GM18907 (cell line): ENCODE measurements around the gene LTA.
"Not testable (repeated sequence)": the region's sequence is repeated elsewhere in the genome, so short reads cannot be mapped to it uniquely, and the experiment has no call there.

ENCODE experiments used
- ATAC-seq: cut with Tn5 transposase; IDR thresholded peaks from one replicate; pipeline ENCODE4 v1.9.1; 2021; ENCODE audit warnings: mild to moderate bottlenecking, moderate library complexity; ENCODE audit not compliant: unreplicated experiment

The LTA gene

DNA sequence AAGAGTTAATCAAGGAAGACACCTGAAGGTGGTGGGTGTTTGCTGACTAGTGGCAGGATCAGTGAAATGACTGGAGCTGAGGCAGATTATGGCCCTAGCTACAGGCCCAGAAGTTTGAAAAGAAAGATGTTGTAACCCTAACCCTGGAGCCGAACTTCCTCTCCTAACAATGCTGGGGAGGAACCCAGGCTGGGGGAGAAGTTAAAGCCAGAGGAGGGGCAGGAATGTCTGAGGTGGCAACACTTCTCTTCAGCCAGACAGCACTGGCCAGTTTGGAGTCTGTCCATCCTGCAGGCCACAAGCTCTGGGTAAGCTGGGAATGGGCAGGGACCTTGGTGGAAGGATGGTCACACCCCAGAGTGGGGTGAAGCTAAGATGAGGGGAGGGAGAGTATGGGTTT is 13.9 kb downstream of the LTA start, which contains the start of gene LST1:
Gene LST1, plus strand, starts transcription at position 270 of the 400 bp plus-strand sequence. CDS start 1,023 bp downstream, outside the sequence.
- no peak for ATAC-seq

DNA sequence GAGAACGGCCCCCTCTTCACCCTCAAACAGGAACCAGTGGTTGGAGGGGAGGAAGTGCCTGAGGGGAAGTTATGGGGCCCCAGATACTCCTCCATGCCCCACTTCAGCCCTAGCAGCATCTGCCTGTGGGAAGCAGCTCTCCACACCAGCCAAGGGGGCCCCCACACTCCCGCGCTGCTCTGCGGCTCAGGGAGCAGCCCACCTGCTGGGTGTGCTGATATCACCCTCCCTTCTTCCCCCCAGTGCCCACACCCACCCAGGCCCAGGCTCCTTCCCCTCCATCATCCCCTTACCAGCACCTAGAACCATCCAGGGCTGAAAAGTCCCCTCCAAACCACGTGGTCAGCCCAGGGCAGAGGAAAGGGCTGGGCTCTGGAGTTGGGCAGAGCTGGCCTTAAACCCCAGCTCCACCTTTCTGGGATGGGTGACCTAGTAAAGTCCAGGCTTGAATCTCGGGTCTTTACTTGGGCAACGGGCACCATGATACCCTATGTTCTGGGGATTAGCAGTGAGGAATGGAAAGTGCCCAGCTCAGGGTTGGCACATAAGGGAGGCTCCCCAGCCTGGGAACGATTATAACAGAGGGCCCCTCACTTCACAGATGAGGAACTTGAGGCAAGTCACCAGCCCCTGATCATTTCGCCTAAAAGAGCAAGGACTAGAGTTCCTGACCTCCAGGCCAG is 14.7 kb downstream of the LTA start:
- no peak for ATAC-seq

DNA sequence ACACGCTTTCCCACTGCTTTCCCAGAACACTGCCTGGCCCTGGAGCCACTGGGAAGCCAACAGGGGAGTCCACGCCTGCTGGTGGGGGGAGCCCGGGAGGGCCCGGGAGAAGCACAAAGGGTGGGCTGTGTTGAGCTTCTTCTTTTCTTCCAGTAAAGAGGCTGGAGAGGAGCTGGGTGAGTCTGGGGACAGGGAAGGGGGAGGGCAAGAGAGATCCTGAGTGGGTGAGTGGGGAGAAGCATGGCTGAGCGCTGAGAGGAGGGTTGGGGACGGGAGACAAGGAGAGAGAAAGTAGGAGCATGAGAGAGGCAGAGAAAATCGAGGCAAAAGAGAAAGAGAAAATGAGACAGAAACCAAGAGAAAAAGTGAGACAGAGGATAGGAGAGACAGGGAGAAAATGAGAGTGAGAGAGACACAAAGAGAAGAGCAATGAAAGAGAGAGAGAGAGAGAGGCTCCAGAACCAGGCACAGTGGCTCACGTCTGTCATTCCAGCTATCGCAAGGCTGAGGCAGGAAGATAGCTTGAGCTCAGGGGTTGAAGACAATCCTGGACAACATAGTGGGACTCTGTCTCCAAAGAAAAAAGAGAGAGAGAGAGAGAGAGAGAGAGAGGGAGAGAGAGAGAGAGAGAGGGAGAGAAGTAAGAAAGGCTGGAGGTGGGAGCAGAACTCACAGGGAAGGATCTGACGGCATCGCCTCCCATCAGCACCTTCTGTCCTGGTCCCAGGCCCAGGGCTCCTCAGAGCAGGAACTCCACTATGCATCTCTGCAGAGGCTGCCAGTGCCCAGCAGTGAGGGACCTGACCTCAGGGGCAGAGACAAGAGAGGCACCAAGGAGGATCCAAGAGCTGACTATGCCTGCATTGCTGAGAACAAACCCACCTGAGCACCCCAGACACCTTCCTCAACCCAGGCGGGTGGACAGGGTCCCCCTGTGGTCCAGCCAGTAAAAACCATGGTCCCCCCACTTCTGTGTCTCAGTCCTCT is 16.0 kb downstream of the LTA start:
- ATAC-seq, result no peak

DNA sequence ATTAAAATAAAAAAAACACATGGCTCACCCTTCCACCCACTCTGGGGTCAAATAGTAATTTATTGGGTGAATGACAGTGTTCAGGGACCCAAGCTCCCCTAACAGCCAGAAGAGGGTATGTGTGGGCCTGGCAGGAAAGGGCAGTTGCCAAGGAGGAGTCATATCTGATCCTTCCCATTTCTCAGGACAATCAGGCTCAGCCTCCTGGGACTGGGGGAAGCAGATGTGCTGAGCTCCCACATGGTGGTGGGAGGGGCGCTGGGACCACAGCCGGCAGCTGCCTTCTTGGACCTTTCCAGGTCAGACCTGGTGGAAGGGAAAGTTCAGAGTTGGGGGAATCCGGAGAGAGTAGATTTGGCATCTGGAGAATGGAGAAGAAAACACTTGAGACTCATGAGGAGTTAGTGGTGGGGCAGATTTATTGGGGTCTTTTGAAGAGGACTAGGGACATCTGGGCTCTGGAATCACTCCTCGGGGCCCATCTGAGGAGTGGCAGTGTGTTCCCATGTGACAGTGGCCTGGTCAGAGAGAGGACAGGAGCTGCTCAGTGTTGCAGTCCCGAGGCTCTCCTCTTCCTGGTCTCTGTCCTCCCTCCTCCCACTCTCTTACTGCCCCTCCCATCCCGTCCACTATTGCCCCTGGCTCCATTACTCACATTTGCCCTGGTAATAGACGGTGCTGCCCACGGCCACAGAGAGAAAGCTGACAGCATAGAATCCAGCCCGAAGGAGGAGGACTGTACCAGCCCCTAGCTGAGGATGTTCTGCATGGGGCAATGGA is 17.0 kb downstream of the LTA start:
- ATAC-seq, result no peak

DNA sequence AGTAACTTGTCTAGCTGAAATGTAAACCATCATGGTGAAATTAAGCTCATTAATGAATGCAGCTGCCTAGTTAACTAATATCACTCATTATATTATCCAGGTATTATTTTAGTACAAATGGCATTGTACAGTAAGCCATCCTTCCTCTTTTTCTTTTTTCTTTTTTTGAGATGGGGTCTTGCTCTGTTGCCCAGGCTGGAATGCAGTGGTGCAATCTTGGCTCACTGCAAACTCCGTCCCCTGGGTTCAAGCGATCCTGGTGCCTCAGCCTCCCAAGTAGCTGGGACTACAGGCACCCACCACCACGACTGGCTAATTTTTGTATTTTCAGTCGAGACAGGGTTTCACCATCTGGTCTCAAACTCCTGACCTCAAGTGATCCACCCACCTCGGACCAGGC is 18.6 kb downstream of the LTA start:
- not testable (repeated sequence) for ATAC-seq

DNA sequence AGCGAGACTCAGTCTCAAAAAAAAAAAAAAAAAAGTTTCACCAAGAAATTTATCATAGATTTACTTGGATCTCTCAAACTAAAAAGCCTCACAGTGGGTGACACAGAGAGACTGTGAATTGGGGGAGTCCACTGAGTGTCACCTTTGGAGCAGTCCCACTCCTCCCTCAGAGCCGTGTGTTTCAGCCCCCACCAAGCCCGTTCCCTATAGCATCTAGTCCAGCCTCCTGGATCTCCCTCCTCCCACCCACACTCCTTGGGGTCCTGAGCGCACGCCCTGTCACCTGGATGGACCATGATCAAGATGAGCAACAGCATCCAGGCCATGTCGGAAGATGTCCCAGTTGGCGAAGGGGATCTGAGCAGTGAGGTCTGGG is 20.3 kb downstream of the LTA start:
- ATAC-seq, result no peak

DNA sequence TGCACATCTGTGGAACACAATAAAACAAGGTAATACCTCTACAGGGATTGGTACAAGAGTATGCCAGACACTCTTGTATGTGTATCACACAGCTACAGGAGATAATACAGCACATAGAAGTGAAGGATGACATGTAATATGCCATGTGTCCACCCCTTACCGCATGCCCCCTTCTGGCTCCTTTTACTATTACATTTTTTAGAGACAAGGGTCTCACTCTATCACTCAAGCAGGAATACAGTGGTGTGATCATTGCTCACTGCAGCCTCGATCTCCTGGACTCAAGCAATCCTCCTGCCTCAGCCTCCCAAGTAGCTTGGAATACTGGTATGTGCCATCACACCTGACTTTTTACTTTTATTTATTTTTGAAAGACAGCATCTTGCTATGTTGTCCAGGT is 24.9 kb downstream of the LTA start:
- ATAC-seq, result no peak

DNA sequence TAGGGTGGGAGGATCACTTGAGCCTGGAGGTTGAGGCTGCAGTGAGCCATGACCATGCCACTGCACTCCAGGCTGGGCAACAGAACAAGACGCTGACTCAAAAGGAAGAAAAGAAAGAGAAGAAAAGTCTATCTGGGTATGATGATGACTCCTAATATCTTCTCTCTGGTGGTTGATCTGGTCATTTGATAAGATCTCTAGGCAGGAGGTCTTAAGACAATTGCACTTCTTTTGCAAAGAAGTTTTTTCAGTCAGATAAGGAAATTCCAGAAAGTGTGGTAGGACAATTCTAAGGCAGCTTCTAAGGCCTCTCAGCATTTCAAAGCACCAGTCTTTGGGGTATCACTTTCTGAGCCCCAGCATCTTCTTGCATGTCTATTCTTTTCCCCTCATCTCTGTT is 35.2 kb downstream of the LTA start:
- no peak for ATAC-seq

DNA sequence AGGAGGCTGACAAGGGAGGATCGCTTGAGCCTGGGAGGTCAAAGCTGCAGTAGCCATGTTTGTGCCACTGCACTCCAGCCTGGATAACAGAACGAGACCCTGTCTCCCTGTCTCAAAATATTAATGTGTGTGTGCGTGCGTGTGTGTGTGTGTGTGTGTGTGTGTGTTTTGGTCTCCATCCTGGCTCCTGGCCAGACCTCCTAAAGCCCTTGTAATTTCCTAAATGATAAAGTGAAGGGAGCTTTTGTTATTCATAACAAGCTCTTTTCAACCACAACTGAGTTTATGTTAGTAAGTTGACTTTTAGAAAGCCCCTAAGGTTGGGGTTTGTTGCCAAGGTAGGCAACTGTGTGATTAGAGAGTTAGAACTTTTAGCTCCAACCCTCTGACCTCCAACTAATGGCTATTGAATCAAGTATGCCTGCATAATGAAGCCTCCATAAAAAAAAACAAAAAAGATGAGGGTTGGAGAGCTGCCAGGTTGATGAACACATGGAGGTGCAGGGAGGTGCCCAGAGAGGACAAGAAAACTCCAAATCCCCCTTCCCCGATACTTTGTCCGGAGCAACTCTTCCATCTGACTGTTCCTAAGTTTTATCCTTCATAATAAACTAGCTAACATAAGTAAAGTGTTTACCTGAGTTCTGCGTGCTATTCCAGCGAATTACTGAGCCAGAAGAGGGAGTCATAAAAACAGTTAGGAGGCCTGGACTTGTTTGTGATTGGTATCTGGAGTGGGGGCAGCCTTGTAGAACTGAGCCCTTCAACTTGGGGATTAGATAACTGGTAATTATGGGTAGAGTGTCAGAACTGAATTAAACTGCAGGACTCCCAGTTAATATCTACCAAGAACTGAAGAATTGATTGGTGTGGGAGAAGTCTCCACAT is 37.7 kb downstream of the LTA start:
- no peak for ATAC-seq

DNA sequence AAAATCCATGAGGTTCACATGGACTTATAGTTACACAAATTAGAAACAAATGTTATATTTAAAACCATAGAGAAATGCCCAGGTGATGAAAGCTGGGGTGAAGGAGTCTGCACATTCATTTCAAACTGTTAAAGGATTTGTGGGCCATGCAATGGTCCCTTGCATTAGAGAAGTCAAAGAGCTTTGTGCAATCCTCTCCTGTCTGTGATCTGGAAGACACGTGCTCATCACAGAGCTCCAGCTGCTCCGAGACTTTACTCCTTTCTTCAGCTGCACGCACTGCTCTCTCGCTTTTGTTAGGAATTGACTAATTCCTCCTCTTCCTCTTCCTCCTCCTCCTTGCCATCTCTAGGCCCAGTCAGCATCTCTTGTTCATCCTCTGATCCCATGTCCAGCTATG is 38.9 kb downstream of the LTA start:
- no peak for ATAC-seq

DNA sequence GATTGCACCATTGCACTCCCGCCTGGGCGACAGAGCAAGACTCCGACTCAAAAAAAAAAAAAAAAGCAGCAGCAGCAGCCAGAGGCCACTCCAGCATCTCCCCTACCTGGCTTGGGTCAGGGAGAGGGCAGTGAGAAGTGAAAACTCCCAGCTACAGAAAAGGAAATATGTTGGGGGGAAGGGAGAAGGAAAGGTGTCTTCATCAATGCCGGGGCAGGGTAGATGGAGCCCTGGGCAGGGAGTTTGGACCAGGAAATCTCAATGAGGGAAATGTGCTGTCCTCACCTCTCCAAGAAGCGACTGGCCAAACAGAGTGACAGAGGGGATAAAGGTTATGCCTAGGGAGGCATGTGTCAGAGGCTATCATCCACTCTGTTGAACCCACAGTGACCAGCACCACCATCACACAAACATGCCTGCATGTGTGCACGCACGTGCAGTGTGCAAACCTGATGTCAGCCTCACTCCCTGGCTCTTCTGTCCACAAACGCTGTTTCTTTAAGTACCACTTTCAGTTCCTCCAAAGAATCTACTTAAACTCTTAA is 42.1 kb downstream of the LTA start:
- no peak for ATAC-seq

DNA sequence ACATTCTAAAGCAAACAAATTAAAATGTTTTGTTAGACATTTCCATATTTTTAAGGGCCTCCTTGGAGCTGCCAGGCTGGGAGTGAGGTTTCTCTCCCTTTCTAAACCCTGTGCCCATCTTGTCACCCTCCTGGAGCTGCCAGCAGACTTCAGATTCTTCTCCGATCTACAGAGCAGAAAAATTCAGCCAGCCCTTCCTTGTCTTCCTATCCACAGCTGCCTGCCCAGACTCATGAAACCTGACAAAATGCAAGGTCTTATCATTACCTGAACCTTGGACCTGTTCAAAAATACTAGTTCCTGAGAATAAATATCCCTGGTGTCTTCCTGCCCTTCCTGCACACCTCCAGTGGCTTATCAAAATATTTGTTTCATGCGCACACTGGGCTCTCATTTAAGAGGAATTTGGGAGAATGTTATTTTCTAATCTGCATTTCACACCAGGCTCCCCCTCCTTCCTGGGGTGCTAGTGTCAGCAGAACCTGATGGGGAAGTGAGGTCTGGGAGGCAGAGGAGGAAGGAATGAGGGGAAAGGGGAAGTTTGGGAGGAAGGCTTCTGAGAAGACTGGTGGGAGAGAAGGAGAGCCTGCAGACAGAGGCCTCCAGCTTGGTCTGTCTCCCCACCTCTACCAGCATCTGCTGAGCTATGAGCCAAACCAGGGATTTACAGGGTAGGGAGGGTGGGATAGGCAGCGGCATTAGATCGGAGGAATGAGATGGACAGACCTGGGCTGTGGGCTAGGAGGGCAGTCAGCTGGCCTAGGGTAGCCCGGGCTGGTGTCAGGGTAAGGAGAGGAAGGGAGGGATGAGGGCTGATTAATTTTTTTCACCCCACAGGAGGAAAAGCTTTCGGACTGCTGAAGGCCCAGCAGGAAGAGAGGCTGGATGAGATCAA is 42.8 kb downstream of the LTA start, which contains the start of gene AIF1:
Gene AIF1, plus strand, starts transcription at position 551 of the 895 bp plus-strand sequence. Its CDS starts 96 bp downstream, at position 647.
- ATAC-seq, result no peak

DNA sequence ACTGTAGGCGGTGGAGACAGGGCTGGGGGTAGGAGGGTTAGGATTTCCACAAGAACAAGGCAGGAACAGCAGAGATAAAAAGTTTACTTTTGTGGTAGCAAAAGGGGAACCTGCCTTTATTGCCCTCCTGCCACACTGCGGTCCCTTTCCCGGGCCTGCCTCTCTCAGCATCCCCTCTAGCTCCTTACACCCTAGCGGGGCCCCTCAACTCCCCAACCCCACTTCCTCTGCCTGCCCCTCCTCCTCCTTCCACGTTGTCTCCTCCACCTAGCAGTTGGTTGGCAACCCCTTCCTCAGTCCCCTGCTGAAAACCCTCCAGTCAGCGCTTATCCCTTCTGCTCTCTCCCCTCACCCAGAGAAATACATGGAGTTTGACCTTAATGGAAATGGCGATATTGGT is 43.7 kb downstream of the LTA start:
- ATAC-seq, result no peak

DNA sequence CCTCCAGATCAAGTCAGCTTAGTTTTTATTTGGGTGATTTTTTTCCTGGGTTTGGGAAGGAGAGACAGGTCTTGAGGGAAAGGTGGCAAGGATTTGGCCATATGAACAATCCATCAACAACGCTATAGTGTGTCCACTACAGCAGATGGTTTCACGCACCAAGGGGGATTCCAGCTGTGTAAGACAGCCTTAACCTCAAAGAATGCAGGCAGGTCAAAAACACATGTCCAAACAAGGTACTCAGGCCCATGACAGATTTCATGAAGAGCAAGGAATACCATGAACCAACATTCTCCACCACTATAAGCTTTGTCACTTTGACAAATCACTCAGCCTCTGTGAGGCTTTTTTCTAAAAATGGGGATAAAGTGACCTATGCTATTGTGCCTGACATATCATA is 44.9 kb downstream of the LTA start:
- no peak for ATAC-seq

DNA sequence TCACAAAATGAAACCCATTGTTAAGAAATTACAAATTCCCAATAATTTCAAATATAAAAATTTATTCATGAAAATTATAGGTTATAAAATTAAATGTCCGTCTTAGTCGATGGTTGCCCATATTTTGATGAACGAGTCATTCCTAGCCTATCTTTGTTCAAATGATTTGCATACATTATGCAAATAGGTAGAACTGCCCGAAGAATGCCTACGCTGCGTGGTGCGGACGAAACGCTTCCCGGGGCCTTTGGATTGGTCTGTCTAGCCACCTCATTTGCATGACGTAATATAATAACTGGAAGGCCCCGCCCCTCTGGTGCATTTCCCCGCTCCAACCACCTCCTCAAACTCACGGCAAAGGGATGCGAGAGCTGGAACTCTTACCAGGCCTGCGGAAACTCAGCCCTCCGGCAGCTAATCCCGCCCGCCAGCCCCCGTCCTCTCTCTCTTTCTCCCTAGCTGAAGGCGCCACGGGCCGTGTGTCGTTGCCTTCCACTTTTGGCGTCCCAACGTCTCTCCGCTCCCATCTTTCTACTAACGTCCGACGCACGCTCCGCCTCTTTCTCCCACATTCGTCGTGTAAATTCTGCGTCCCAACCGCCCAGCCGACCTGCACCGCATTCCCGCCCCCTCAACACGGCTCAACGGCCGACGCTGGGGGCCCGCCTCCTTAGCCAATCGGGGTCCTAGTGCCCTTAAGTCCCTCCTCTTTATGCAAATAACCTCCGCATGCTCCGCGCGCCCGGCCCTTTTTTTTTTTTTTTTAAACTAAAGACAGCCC is 47.9 kb downstream of the LTA start:
- peak; percentile 83 for ATAC-seq

DNA sequence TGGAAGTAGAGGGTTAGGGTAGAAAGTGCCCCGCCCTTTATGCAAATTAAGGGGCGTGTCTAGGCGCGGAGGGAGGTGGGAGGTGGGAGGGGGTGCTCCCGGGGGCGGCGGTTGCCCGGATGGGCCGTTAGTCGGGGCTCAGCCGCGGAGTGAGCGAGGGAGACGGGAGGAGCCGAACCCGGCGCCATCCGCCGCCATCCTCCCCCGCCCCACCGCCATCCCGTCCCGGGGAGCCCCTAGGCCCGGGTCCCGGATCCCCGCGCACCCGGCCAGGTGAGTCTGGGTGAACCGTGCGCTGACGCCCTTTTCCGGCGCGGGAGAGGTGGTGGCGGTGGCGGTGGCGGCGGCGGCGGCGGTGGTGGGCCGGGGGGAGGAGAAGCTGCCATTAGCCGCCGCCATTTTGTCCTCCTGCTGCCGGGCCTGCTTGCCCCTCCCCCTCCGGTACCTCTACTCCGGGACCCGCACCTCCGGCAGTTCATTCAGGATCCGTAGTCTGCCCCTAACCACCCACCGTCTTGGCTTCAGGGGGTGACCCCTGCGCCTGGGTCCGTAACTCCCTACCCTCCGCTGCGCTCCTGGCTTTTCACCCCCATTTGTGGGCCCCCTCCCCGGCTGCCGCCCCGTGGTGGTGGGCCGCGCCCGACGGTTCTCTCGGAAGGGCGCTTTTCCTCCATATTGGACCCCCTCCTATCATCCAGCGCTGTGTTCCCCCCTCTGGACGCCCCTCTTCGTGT is 48.7 kb downstream of the LTA start, which contains the start of gene PRRC2A:
Gene PRRC2A, plus strand, starts transcription at position 130 of the 734 bp plus-strand sequence. CDS start 2,075 bp downstream, outside the sequence.
- ATAC-seq, result peak; percentile 66

DNA sequence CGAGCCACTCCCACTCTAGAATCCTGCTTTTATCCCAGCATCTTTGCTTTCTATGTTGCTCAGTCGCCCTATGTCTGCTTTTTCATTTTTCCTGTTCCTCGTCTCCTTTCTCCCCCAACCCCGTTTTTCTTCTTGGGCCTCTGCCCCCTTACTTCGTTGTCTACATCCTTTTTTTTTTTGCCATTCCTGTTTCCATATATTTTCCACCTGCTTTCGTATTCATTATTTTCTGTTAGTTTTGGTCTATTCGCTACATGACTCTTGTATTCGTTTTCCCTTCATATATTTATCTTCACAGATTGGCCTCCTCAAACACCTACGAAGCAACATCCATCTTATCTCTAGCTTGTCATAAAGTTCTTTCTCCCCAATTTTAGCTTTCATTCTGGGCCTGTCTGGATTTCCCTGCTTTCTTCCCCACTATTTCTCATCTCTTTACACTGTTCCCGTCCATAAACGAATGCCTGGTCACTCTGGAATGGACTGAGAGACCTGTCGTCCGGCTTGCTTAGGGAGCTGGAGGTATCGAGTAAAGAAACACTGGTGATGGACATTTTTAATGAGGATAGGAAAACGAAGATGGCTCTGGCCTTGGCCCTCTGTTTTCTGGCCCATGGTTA is 49.3 kb downstream of the LTA start:
- ATAC-seq, result no peak
